NOMO-1 (cell line): ENCODE results near the gene SLC25A15.
A peak's percentile ranks its signal among the peaks of the same experiment; 100 is the strongest.

Source experiments
- DNase-seq, 2 experiments: peaks; one replicate each; lab custom pipeline; 2025; ENCODE audit not compliant: unreplicated experiment in 2 of 2; lab: John Stamatoyannopoulos, UW

SLC25A15 gene

DNA sequence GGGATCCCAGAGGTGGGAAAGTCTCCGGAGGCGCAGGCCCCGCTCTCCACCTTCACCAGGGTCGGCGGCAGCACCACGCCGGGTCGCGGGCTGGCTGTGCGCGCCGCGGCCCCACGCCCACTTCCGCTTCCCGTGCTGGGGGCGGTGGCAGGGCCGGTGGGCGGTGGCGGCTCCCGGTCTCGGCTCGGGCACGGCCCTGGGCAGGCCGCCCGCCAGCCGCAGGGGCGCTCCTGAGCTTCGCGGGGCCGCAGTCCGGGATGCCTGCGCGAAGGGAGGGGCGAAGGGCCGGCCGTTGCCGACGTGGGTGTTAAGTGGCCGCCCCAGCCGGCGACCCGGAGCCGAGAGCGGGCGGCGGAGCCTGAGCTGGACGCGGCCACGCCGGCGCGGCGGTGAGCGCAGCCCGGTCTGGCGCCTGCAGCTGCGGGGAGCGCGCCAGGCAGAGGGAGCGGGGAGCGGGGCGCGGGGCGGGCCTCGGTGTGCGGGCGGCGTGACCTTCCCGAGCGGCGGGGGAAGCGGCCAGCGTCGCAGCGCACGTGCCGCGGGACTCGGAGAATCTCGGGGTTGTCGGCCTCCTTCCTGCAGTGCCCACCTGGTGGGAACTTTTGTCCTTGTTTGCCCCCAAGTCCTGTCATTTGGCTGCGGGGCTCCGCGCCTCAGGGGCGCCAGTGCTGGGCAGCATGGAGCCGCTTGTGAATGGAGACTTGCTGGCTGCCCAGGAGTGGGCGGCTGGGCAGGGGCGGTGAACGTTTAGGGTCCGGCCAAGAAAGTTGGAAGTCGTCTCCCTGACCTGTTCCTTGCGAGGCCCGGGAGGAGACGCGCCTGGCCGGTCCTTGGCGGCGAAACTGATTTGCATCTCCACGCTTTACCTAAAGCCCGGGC lies at the start of gene SLC25A15:
SLC25A15 (plus strand) TSS at position 337 of the 879 bp plus-strand sequence. CDS start 3,616 bp downstream, outside the sequence.
- peak; percentile 82 to 91 for DNase-seq

DNA sequence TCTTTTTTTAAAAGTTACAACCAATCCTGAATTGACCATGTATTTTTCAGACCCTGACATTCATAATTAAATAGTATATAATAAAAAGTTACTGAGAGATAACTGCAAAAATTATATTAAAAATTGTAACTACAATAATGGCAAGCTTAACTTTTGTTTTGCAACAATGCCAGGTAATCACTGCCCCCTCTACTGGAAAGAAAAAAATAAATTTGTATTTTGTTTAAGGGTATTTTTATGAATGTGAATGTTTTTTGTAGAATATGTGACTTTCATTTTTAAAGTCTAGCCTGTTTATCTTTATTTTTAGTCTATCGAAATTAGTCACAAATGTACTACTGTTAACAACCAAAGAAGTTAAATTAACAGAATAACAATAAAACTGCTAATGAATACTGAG lies 40.1 kb upstream of the SLC25A15 start:
- no peak for DNase-seq

GRCh38 chr13:40755082-40755700 lies 34.2 kb upstream of the SLC25A15 start:
- no peak for DNase-seq

DNA sequence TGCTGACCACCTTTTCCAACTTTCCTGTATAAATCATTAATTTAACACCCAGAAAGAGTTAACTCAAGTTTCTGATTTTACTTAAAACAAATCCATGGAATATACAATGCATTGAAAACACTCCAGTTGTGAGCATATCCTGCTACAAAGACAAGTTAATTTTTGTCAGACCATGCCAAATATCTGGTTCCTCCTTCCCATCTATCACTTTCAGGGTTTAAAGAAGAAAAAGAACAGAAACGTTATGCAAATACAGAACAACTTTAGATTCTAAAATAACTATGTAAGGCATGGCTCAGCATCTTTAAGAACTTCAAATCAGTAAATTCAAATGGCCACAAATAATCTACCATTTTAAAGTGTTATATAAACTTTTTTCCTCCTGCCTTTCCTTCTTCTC lies 33.4 kb upstream of the SLC25A15 start:
- no peak for DNase-seq

- no peak for DNase-seq
Observed at GRCh38 chr13:40758811-40759210, 30.6 kb upstream of the SLC25A15 start.

DNA sequence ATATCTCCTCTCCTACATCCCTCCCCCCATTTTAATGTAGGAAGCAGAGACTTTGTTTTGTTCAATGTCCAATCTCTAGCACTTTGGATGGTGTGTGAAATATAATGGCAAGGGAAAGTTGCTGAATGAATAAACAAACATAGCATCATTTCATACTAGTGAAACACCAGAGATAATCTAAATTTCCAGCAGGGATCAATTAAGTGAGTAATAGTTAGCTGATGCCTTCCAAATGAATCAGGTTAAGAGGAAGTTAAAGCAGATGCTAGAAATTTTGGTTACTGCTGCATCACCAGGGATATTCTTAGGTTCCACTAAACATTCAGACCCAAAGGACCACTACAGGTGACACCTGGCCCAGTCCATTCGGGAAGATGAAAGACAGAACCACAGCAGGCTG lies 26.6 kb upstream of the SLC25A15 start:
- no peak for DNase-seq

- DNase-seq, result no peak
Observed at GRCh38 chr13:40764587-40765403, 24.6 kb upstream of the SLC25A15 start.

DNA sequence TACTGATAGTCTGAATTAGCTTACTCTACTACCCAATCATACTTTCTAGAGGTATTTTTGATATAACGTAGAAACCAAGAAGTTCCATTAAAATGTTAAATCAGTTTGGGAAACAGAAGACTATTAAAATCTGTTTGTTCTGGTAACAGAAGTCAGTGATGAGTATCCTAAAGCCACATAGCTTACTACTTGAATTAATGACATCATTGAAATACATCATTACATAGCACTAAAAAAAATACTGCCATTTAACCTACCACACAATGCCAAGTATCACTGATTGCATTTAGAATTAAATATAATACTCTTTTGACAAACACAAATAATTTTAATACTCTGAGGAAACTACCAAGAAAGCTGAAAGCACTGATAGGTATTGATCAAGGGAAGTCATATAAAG lies 23.8 kb upstream of the SLC25A15 start:
- DNase-seq, result no peak

GRCh38 chr13:40769970-40770369 lies 19.4 kb upstream of the SLC25A15 start:
- no peak for DNase-seq

DNA sequence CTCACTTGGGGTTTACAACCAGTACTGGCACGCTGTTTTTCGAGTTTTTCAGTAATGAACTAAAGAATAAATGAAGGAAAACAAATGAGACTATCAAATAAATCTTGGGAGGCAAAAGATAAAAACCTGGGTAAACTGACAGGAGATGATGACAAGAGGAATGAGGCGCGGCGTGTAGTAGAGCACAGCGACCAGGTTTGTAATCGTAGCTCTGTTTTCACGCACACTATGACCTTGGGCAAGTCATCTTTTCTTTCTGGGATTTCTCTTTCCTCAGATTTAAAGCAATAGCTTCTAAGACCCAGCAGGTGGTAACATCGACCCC lies 18.8 kb upstream of the SLC25A15 start:
- no peak for DNase-seq

GRCh38 chr13:40770934-40771618 lies 18.3 kb upstream of the SLC25A15 start, which contains the start of gene MRPS31:
MRPS31 (minus strand) TSS chr13:40771190; CDS start chr13:40771136, 54 bp downstream.
- peak; percentile 96 to 98 for DNase-seq

DNA sequence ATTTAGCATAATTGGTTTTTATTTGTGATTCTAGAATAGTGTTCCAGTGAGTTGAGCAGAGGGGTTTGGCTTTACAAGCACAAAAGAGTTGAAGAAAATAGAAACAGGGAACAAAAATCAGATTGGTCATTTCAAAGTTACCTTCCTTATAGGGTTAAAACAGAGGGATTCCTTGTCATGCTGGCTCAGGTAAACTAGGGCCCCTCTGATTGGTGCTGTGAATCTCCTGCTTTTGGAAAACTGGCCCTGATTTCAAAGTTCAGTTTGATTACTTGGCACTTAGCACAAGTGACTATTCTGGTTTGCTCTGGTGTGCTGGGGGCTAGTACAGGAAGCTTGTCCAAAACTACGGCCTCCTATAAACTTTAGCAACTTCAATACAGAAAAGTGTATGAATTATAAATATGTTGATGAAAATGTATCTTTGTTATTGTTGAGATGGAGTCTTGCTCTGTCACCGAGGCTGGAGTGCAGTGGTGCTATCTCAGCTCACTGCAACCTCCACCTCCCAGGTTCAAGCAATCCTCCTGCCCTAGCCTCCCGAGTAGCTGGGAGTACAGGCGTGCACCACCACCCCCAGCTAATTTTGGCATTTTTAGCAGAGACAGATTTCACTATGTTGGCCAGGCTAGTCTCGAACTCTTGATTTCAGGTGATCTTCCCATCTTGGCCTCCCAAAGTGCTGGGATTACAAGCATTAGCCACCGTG lies 16.5 kb upstream of the SLC25A15 start:
- DNase-seq, result no peak

- DNase-seq, result no peak
Observed at GRCh38 chr13:40774672-40775071, 14.7 kb upstream of the SLC25A15 start.

DNA sequence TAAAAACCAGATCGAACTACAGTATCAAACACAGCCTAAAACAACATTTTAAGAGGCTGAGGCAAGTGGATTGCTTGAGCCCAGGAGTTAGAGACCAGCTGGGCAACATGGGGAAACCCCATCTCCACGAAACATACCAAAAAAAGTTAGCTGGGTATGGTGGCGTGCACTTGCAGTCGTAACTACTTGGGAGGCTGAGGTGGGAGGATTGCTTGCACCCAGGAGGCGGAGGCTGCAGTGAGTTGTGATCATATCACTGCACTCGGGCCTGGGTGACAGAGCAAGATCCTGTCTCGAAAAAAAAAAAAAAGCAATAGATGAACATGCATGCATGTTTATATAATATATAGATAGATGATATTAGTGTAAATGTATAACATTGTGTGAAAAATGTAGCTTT lies 13.2 kb upstream of the SLC25A15 start:
- DNase-seq, result no peak

DNA sequence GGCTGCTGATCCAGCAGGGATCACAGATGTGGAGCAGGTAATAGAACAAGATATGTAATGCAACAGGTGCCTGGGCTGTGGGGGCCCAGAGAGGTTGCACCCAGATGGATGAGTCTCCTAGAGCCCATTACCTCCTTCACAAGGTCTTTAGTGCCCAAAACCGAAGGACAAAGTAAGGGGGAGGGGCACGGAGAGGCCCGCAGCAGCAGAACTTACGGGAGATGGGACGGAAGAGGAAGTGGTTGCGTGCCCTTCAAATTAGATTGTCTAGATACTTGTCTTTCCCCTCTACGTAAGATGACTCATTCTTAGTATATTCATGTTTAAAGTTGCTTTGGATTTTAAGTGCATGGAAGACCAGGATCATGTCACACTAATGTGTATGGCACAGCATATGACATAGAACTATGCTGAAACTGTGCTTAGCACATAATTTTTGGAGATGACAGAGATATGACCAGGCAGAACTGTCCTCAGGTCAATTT lies 12.7 kb upstream of the SLC25A15 start:
- DNase-seq, result peak; percentile 89 to 92

DNA sequence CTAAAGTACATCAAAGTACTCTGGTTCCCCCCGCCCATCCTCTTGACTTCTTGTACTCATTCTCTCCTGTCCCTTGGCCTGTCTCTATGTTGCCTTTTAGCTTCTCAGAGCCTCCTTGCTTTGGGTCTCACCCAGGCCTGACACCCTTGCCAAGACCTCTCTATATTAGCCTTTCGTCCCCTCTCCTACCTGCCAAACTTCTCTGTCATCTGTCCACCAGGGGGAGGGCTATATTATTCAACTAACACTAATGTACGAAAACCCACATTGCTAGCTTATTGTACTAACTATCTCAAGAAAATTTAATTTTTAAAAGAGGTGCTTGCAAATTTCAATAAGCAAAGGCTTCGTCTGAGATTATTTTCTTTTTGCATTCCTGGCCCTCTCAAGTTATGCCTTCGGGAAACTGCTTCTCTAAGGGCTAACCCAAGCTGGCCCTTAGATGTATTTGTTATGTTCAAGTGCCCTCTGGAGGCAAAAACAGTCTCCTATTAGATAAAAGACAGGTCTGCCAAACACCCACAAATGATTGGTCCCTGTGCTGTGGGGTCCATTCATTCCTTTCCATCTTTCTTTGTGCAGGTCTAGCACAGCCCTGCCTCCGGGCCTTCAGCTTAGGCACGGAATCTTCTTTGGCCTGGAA lies 12.1 kb upstream of the SLC25A15 start:
- DNase-seq, result peak; percentile 53 to 81

- DNase-seq, result no peak
Observed at GRCh38 chr13:40777809-40778175, 11.6 kb upstream of the SLC25A15 start.

- no peak for DNase-seq
Observed at GRCh38 chr13:40779049-40779448, 10.4 kb upstream of the SLC25A15 start.

GRCh38 chr13:40779796-40780285 lies 9.6 kb upstream of the SLC25A15 start:
- no peak for DNase-seq
